Measurements from ENCODE around the gene LAMC3. TPM values are rescaled to one million over a fixed set of nuclear protein-coding genes. Genes with fewer than 3 reads are reported as not detected.

Gene LAMC3
- total RNA-seq, 2 donors from 2014 or later, result 0.55 to 156 TPM

GRCh38 chr9:131067625-131068024 lies 58.7 kb downstream of the LAMC3 start:
- Histone ChIP-seq H3K27me3 (replicated peaks; ENCODE audit: insufficient read depth) (no peaks in the 10 kb centered on the region), H3K36me3 (no peaks in the 10 kb centered on the region), H3K4me1 (replicated peaks) (no peaks in the 10 kb centered on the region), H3K27ac (no peak overlapping the region), H3K9me3 (no peaks in the 10 kb centered on the region), H3K4me3 (no peak overlapping the region)
- WGBS, result 73% methylated on average over 9 of the region's 9 CpGs
- TF ChIP-seq CTCF (IDR thresholded peaks at IDR 0.05) (no peak), POLR2A (IDR thresholded peaks at IDR 0.05) (no peak), POLR2AphosphoS5 (IDR thresholded peaks at IDR 0.05) (no peak)
- intact Hi-C loops (cut with DNase I), result loop anchor here (10.0 kb wide), 1 partner anchor 267 kb away; no protein-coding TSS in a partner anchor
- DNase-seq (ENCODE audit: low spot score), result no peak

DNA sequence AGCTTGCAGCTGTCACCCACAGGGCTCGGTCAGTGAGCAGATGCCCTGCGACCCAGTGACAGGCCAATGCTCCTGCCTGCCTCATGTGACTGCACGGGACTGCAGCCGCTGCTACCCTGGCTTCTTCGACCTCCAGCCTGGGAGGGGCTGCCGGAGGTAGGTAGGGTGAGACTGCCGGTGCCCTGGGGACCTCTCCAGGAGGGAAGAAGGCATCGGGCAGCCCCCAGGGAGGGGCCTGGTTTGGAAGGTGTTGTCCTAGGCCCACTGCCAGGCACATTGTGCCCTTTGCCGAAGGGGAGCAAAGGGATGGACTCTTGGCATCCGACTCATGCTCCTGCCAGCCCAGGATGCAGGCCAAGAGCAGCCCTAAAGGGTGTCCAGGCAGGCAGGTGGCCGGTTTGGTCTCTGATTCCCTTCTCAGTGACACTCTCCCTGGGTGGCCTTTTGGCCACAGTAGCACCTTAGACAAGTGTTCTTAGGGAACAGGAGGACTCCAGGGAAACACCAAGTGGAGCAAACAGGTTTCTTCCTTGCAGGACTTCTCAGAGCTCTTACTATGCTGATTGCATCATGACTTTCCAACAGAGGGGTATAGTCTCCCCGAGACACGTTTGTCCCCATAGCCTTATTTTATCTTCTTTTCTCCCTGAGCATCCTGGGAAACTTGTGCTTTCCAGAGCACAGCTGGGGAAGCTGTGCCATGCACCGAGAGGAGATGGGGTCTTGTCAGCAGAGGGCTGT lies 59.3 kb downstream of the LAMC3 start:
- TF ChIP-seq CTCF (IDR thresholded peaks at IDR 0.05) (no peak), POLR2A (IDR thresholded peaks at IDR 0.05) (no peak)
- no peaks in the 10 kb centered on the region for H3K4me1 ChIP-seq (replicated peaks)
- 54% methylated on average over 13 of the region's 14 CpGs for WGBS
- no peak overlapping the region for H3K27ac ChIP-seq
- no peak for DNase-seq (ENCODE audit: low spot score)
- intact Hi-C loops (cut with DNase I), result loop anchor here (10.0 kb wide), 1 partner anchor 267 kb away; no protein-coding TSS in a partner anchor
- no peaks in the 10 kb centered on the region for H3K27me3 ChIP-seq (replicated peaks; ENCODE audit: insufficient read depth)
- H3K9me3 ChIP-seq, result no peaks in the 10 kb centered on the region
- H3K4me3 ChIP-seq, result no peak overlapping the region
- H3K36me3 ChIP-seq, result no peaks in the 10 kb centered on the region

DNA sequence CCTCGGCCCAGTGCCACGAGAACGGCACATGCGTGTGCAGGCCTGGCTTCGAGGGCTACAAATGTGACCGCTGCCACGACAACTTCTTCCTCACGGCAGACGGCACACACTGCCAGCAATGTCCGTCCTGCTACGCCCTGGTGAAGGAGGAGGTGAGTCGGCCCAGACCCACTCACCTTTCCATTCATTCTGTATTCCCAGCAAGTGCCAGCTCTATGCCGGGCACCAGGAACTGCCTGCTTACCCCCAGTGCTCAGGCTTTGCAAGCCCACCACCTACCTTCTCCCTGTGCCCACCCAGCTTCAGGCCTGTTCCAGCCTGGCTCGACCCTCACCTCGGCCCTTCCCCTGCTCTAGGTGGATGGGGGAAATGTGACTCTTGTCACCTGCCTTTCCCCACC lies 60.7 kb downstream of the LAMC3 start:
- Histone ChIP-seq H3K4me3 (no peak overlapping the region), H3K9me3 (no peaks in the 10 kb centered on the region), H3K4me1 (replicated peaks) (no peaks in the 10 kb centered on the region), H3K27me3 (replicated peaks; ENCODE audit: insufficient read depth) (no peaks in the 10 kb centered on the region), H3K36me3 (no peaks in the 10 kb centered on the region), H3K27ac (no peak overlapping the region)
- whole genome bisulfite sequencing, result 82% methylated on average over 15 of the region's 15 CpGs
- DNase-seq (ENCODE audit: low spot score), result no peak
- intact Hi-C loops (cut with DNase I), result loop anchor here (10.0 kb wide), 1 partner anchor 265 kb away; no protein-coding TSS in a partner anchor
- TF ChIP-seq POLR2AphosphoS5 (IDR thresholded peaks at IDR 0.05), result no peak
- TF ChIP-seq CTCF (IDR thresholded peaks at IDR 0.05), result no peak
- no peak for TF ChIP-seq POLR2A (IDR thresholded peaks at IDR 0.05)

GRCh38 chr9:131072107-131072870 lies 63.3 kb downstream of the LAMC3 start:
- no peak for TF ChIP-seq POLR2A (IDR thresholded peaks at IDR 0.05)
- TF ChIP-seq CTCF (IDR thresholded peaks at IDR 0.05), result no peak
- no peak for TF ChIP-seq POLR2AphosphoS5 (IDR thresholded peaks at IDR 0.05)
- intact Hi-C loops (cut with DNase I), result no loop called here
- Histone ChIP-seq H3K36me3 (no peaks in the 10 kb centered on the region), H3K27ac (no peak overlapping the region), H3K9me3 (no peaks in the 10 kb centered on the region), H3K4me1 (replicated peaks) (no peaks in the 10 kb centered on the region), H3K27me3 (replicated peaks; ENCODE audit: insufficient read depth) (no peaks in the 10 kb centered on the region), H3K4me3 (no peak overlapping the region)
- no peak for DNase-seq (ENCODE audit: low spot score)
- 77% methylated on average over 12 of the region's 16 CpGs for WGBS

All from prostate gland (tissue), 2 donors.